GM19438 (cell line): Measurements from ENCODE around the gene ELF2.
"Not testable (repeated sequence)": the region's sequence is repeated elsewhere in the genome, so short reads cannot be mapped to it uniquely, and the experiment has no call there.

Source experiments
- ATAC-seq: cut with Tn5 transposase; IDR thresholded peaks from one replicate; pipeline ENCODE4 v1.9.1; 2021; ENCODE audit warnings: low read depth; ENCODE audit not compliant: unreplicated experiment

ELF2 gene

DNA sequence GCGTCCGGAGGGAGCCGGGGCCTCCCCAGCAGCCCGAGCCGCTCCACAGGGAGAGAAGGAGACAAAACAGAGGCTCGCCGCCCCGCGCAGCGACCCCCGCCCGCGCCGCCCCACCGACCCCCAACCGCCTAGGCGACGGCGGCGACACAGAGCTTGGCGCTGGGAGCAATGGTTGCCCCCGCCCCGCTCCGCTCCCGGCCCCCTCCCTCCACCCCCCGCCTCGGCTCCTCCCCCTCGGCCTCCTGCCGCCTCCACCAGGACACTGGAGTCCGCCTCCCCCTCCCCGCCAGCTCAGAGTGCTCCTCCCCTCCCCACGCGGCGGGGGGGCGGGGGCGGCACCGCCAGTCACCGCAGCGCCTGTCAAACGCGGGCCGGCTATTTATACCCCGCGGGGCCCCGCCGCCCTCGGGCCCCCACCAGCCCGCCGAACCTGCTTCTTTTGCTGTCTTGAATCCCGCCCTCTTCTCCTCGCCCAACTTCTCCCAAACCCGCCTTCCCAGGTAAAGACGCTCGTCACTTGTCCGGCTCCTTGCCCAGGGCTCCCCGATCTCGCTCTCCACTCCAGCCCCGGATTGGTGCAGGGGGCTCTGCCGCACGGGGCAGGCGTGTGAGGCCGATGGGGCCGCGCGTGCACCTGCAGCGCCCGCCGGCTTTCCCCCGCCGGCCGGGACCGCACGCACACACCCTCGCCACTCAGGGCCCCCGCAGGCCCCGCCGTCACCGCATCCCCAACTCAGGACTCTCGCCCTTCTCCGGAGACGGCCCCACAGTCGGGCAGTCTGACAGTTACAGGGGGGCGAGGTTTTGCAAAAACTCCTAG, at the start of gene ELF2:
ELF2 (minus strand) TSS at position 170 of the 820 bp plus-strand sequence. CDS start 39,517 bp downstream, outside the sequence.
- ATAC-seq, result peak; percentile 38

DNA sequence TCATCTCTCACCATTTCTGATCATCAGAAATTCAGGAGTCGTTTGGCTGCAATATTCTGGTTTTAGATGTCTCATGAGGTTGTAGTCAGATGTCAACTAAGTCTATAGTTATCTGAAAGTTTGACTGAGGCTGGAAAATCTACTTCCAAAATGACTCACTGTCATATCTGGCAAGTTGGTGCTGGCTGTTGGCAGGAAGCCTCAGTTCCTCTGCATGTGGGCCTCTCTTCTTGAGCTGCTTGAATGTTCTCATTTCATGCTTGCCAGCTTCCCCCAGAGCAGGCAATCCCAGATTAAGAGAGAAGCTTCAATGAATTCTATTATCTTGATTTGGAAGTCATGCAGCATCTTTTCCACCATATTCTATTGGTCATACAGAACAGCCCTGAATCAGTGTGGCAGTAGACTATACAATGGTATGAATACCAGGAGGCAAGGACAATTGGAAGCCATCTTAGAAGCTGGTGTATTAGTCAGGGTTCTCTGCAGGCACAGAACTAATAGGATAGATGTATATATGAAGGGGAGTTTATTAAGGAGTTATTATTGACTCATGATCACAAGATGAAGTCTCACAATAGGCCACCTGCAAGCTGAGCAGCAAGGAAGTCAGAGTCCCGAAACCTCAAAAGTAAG, 46.8 kb upstream of the ELF2 start:
- ATAC-seq, result no peak

DNA sequence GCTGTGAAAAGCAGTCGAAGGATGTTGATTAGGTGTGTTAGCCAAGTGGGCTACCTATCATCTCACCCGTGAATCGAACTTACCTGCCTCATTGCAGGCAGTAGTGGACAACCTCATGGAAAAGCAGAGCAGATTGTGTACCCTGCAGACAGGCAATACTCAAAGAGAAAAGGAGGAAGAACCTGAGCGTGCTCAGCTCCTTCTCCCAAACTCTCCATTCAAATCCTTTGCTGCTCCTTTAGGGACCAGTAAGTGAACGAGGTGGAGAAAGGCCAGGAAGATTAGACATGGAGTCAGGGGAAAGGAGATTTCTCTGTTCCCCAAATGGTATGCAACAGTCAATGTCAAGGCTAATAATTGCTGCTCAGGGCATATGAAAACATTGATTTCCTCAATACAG, 45.2 kb upstream of the ELF2 start:
- ATAC-seq, result no peak

DNA sequence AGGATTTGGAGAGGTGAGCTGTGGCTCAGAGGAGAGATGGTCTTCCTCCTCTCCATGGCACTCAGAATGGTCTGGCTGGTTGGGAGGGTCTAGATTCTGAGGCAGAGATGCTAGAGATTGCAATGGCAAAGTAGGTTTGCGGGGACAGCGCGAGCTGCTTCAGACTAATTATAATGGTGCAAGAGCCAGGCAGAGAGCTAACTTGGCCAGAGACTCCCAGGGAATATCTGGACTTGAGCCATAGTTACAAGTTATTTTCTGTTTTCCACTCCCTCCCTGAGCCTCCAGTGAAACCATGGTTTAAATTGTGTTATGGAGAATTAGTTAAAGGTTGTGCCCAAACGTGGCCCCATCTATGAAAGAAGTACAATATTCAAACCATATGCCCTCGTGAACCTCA, 44.7 kb upstream of the ELF2 start:
- no peak for ATAC-seq

- ATAC-seq, result no peak
Observed at GRCh38 chr4:139219450-139220055, 42.5 kb upstream of the ELF2 start.

DNA sequence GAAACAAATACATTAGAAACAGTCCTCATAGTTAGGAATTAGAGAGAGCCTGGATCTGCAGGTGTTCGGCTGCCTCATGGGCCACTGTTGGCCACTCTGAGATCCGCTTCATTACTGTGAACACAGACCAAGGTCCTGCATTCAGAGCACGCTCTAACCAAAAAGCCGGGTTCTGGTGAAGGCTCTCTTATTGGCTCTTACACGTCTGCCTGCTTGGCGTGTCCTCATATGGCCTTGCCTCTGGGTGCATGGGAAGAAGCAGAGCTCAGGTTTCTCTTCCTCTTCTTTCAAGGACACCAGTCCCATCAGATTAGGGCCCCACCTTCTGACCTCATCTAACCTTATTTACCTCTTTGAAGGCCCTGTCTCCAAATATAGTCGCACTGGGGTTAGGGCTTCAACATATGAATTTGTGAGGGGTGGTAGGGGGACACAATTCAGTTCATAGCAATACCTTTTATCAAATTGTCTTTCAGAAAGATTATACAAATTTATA, 37.1 kb upstream of the ELF2 start:
- ATAC-seq, result peak; percentile 99

DNA sequence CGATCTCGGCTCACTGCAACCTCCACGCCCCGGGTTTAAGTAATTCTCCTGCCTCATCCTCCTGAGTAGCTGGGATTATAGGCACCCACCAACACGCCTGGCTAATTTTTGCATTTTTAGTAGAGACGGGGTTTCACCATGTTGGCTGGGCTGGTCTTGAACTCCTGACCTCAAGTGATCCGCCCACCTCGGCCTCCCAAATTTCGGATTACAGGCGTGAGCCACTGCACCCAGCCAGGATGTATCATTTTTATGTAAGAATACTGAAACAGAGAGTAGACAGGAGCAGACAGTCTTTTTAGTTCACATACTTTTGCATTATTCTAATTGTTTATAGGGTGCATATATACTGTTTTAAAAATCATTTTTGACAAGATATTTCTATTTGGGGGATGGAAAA, 36.6 kb upstream of the ELF2 start:
- peak; percentile 5 for ATAC-seq

- no peak for ATAC-seq
Observed at GRCh38 chr4:139212900-139213299, 35.9 kb upstream of the ELF2 start.

GRCh38 chr4:139210486-139210885, 33.5 kb upstream of the ELF2 start:
- no peak for ATAC-seq

- no peak for ATAC-seq
Observed at GRCh38 chr4:139209470-139210063, 32.5 kb upstream of the ELF2 start.

DNA sequence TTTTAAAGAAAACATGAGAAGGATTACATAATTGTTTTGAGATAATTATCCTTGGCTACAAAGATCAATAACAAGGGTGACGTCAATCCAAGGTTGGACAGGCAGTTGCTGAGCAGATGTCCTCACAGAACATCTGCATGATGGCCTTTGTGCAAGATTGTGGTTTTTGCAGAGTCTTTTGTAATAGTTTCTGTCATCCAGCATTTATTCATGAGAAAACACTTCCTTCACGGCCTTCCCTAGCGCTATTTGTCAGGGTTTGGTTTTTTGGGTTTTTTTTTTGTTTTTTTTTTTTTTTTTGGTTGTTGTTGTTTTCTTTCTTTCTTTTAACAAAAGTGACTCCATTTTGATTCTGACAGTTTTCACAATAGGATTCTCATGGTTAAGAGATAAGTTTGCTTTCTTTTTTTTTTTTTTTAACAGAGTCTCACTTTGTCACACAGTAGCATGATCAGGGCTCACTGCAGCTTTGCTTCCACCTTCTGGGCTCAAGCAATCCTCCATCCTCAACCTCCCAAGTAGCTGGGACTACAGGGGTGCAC, 31.5 kb upstream of the ELF2 start:
- no peak for ATAC-seq

GRCh38 chr4:139207873-139208403, 30.9 kb upstream of the ELF2 start:
- ATAC-seq, result no peak

DNA sequence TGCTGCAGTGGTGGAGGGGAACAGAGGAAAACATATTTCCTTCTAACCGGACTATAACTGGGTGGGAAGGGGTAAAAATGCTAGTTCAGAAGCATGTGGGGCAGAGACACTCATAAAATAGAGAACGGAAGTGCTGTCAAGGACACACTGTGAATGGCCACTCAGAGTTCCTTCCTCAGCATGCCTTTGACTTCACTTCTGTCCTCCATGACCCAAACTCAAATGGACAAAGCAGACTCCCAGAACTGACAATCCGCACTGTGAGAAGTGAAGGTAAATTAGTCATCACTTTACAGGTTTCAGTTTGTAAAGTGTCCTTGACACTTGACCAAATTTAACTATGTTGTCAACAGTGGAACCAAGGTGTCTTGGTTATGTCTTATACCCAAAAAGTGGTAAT, 30.2 kb upstream of the ELF2 start:
- no peak for ATAC-seq

- no peak for ATAC-seq
Observed at GRCh38 chr4:139202991-139203390, 26.0 kb upstream of the ELF2 start.

DNA sequence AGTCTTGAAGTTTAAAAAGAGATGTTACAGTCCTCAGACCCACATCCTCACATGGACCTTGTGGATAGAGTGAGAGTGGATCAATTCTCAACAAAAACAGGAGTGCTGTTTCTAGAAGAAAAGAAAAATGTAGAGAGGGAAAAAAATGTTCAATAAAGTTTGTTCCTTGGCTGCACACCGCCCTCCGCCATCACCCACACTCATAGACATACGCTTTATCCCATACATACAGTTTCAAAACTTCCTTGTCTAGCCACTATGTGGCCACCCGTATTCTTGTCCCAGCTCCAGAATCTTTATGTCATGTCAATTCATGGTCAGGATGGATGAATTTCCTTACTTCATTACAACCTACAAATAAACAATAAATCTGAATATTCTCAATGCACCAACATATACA, 23.5 kb upstream of the ELF2 start:
- no peak for ATAC-seq

- ATAC-seq, result no peak
Observed at GRCh38 chr4:139200102-139200501, 23.1 kb upstream of the ELF2 start.

- not testable (repeated sequence) for ATAC-seq
Observed at GRCh38 chr4:139197214-139197613, 20.2 kb upstream of the ELF2 start.

- ATAC-seq, result no peak
Observed at GRCh38 chr4:139196462-139196861, 19.4 kb upstream of the ELF2 start.

- no peak for ATAC-seq
Observed at GRCh38 chr4:139191373-139191772, 14.4 kb upstream of the ELF2 start.

- ATAC-seq, result no peak
Observed at GRCh38 chr4:139189972-139190371, 13.0 kb upstream of the ELF2 start.

DNA sequence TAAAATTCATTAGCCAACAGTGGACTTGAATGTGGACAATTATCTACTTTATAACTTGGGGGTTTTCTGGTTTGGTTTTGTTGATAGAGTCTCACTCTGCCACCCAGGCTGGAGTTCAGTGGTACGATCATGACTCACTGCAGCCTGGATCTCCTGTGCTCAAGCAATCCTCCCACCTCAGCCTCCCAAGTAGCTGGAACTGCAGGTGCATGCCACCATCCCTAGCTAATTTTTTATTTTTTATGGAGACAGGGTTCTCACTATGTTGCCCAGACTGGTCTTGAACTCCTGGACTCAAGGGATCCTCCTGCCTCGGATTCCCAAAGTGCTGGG, 12.4 kb upstream of the ELF2 start:
- ATAC-seq, result no peak
